ENCODE results near the gene BHLHE41.
A peak's percentile ranks its signal among the peaks of the same experiment; 100 is the strongest.

The BHLHE41 gene

GRCh38 chr12:26124446-26125399 lies at the start of gene BHLHE41:
Gene BHLHE41, minus strand, starts transcription at chr12:26125037. Its CDS starts 258 bp downstream, at chr12:26124779.
- peak; percentile 9 for DNase-seq

DNA sequence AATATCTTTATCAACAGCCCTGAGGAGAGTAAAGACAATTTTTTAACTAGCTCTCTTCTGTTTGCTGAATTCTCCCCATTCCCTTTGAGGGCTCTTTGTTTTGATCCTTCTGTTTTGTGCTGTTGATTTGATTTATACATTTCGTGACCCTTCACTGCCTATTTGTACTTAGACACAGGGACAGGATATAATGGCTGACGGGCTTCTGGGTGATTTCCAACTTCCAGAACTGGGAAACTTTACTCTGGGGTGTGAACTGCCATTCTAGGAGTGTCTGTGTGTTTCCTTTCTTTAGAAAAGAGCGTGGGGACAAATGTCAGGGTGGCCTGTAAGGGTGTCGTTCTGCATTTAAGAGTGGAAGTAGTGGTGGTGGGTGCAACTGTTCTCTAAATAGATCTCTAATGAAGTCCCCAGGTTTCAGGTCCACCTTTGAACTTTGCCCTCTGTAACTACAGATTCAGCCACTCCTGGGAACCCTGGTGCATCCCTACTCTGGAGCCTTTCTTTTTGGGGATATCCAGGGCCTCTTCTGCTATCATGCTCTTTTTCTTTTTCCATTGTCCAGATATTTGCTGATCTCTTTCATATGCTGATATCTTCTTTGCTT lies 48.2 kb upstream of the BHLHE41 start:
- no peak for DNase-seq

DNA sequence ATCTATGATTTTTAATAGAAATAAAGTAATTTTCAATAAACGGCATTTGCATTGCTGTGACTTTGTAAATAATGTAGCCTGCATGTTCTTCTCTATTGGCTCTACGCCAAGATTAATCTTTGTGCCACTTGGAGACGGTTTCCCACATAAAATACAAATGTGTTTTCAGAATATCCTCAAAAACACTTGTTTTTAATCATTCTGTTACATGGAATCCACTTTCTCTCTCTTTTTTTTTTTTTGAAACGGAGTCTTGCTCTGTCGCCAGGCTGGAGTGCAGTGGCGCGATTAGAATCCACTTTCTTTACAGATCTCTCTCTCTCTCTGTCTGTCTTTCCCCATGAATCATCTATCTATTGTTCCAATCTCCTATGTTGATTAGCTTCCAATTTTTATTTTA lies 47.7 kb upstream of the BHLHE41 start:
- DNase-seq, result no peak

DNA sequence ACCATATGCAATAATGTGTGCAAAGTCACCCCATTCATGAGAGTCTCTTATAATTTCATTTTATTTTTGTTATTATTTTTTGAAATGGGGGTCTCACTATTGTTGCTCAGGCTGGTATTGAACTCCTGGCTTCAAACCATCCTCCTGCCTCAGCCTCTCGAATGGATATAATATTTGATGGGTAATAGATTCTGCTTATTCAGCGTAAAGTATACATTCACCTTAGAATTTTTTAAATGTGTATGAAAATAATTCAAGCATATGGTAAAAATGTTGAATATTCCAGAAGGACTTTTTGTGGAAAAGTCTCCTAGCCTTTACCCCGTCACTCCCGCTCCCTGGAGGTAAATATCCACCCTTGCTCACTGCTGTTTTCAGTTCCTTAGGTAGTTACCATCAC lies 47.2 kb upstream of the BHLHE41 start:
- DNase-seq, result no peak

DNA sequence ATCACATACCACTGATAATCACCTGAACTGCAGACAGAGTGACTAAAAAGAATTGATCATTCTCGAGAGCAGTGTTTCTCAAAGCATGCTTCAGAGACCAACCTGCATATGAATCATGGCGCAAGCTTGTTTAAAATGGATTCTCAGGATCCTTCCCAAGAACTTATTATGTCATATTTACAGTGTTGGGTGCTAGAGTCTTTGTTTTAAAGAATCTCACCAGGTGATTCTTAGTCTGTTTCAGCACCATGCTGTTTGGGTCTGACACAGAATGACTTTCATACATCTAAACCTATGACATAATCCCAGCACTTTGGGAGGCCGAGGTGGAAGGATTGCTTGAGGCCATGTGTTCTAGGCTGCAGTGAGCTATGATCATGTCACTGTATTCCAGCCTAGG lies 39.3 kb upstream of the BHLHE41 start:
- no peak for DNase-seq

- DNase-seq, result no peak
Observed at GRCh38 chr12:26162905-26163304, 38.1 kb upstream of the BHLHE41 start.

DNA sequence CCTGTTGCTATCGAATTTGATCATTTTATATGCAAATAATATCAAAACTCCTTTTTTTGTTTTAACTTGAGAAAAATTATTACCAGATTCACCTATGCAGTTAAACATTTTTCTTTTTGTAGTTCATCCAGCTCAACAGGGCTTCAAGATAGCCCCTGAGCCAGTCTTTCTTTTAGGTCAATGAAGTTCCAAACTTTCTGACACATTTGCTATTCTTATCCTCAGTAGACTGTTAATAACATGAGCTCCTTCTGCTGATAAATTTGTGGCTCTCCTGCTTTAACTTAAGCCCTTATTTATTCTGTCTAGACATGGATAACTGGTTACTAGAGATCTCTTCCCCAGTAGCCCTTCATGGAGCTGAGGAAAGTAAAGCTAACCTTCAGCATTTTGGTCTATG lies 37.3 kb upstream of the BHLHE41 start:
- no peak for DNase-seq

DNA sequence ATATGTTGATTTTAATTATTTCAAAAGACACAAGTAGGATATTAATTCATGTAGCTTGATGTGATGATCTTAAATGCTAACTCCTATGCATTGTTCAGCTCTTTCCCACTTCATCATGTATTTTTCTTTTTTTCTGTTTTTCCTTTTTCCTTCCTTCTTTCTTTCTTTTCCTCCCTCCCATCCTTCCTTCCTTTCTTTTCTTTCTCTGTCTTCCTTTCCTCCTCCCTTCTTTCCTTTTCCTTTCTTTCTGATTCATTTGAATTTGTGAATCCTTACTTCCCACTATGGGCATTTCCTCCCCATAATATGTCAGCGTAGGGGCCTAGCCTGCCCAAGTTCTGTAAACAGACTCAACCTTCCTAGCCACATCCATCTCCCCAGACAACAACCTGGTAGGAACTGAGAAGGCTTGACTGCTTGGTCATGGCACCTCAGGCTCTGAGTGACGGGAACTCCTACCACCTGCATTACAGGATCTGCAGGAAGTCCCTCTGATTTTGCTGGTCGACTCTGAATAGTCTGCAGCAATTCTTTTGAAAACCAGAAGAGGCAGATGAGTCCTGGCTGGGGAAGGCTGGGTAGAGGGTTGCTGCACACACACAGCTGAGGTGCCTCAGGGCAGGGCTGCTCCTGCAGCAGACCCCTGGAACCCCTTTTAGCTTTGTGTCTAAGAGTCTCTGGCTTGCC lies 33.4 kb upstream of the BHLHE41 start:
- DNase-seq, result no peak

GRCh38 chr12:26157001-26157400 lies 32.2 kb upstream of the BHLHE41 start:
- no peak for DNase-seq

DNA sequence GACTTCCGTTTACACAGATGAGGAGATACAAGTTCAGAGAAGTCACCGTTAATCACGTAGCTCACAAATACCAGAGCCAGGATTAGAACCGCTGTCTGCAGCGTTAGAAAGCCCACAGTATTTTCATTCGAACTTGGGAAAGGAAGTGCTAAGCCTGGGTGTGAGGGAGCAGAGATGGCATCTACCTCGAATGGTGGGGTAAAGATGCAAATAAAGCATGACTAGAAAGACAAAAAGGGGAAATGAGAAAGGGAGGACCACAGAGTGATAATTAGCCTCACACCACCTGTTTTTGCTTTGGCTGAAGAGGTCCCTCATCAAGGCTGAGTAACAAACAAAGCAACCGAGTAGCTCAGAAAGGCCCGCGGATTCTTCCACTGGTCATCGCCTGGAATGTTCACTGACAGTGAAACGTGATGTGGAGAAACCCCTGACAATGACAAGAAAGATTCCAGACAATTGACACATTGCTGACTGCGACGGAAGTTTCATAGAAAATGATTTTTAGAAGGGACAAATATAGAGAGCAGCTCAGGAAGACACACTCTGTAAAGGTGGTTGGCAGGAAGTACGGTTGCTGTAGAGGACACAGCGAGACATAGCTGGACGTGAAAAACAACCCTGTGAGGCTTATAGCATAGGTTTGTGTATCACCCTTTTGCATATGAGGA lies 31.5 kb upstream of the BHLHE41 start:
- no peak for DNase-seq

DNA sequence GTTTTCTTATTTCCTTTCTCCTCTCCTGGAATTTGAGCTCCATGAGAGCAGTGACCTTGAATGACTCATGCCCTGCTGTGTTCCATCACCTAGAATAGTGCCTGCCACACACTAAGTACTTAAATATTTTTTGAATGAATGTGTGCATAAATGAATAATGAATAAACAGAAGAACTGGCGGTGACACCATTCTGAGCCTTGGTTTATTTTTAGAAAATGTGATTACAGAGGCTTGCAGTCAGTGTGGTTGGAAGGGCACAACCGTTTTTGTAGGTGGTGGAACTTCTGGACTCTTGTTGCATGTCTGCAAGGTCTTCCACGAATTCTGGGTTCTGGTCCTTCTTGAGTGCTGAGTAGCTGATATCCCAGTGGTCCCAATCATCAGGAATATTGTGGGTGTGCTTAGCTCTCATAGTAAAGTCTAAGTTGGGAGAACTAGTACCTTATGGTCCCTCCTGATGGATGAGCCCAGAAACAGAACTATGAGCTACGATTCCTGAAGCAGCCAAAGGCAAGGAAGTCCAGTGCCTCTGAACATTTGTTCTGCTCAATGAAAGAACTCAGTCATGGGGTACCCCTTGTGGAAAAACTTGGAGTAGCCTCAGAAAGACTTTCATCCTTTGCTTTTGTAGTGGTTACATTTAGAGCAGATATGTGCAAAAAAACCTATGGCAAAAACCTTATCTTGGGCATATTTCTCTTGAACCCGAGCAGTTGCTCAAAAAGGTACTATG lies 28.8 kb upstream of the BHLHE41 start:
- DNase-seq, result no peak

GRCh38 chr12:26152507-26153102 lies 27.8 kb upstream of the BHLHE41 start:
- DNase-seq, result no peak

- no peak for DNase-seq
Observed at GRCh38 chr12:26150736-26151450, 26.1 kb upstream of the BHLHE41 start.

DNA sequence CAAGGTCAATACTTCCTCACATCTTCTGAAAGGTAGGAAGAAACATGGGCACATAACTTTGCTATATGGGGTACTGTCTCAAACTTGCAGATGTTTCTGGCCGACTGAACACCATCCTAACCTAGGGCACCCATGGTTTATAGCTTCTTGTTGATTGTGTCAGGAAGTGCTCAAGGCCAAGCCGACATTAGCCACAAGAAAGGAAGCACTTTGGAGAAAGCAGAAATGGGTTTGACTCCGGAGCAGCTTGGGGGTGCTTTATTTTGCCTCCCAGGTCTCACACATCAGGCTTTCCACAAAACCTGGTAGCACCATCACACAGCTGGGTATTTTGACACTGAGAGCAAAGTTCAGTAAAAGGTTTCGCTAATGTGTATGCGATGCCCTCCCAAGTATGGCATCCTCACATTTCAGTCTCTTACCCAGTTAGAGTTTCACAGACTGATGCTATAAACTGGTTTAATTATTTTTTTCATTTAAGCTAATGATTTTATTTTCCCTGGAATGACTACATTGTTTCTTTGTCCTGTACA lies 25.2 kb upstream of the BHLHE41 start:
- DNase-seq, result no peak

DNA sequence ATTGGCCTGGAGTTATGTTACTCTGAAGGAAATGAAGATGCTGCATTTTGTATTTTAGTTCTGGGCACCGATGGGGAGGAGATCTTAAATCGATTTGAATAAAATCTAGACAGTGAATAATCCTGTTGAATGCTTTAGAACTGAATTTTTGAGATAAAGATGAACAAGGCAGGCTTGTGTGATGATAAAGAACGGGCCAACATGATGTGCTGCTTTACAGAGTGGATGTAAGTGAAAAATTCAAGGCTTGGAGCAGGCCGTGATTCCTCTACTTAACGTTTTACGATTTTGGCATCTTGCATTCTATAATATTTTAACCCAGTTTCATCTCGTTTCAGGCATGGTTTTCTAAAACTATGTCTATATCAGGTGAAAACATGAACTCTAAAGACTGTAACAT lies 23.5 kb upstream of the BHLHE41 start:
- DNase-seq, result no peak

GRCh38 chr12:26143291-26143690 lies 18.5 kb upstream of the BHLHE41 start:
- DNase-seq, result no peak

GRCh38 chr12:26138860-26139259 lies 14.0 kb upstream of the BHLHE41 start:
- no peak for DNase-seq

- no peak for DNase-seq
Observed at GRCh38 chr12:26136688-26137087, 11.9 kb upstream of the BHLHE41 start.

- DNase-seq, result no peak
Observed at GRCh38 chr12:26135571-26135970, 10.7 kb upstream of the BHLHE41 start.

- no peak for DNase-seq
Observed at GRCh38 chr12:26135010-26135420, 10.2 kb upstream of the BHLHE41 start.

DNA sequence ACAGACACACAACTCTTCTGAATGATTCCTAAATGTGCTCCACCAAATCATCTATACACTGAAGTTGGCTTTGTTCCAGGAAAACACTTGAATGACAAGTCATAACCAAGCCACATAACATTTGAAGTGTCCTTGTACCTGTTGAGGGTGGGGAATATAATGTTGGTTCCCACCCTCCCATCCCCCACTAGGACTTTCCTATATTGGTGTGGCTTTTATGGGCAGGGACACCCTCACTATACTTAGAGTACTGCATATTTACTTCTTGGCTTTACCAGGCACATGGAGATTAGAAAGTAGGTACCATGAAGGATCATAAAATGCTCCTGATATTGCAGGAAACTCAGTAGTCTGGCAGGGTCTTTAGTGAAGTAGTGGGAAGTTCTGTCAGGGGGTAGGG lies 9.7 kb upstream of the BHLHE41 start:
- no peak for DNase-seq

Measured in activated CD4-positive, alpha-beta T cell treated with anti-CD3 and anti-CD28 coated beads for 48 hours (primary cell).